ENCODE data around the gene BST2.

The BST2 gene

GRCh38 chr19:17405250-17406045, at the start of gene BST2:
Gene BST2 (minus strand): TSS chr19:17405630. CDS start chr19:17405575, 55 bp downstream.
- peak; percentile 74 for DNase-seq

GRCh38 chr19:17454576-17455071, 49.2 kb upstream of the BST2 start:
- DNase-seq, result no peak

GRCh38 chr19:17451820-17452219, 46.4 kb upstream of the BST2 start:
- no peak for DNase-seq

- DNase-seq, result peak; percentile 50
These were observed 45.0 kb upstream of the BST2 start for GRCh38 chr19:17450264-17451075.

- peak; percentile 34 for DNase-seq
These were observed 42.9 kb upstream of the BST2 start, which contains the start of gene TMEM221 for GRCh38 chr19:17448131-17448967. Gene TMEM221 (minus strand): TSS chr19:17448668. CDS start chr19:17448462, 206 bp downstream.

- DNase-seq, result no peak
These were observed 42.3 kb upstream of the BST2 start for GRCh38 chr19:17447704-17448130.

GRCh38 chr19:17445526-17446165, 40.2 kb upstream of the BST2 start:
- no peak for DNase-seq

GRCh38 chr19:17441241-17442021, 36.0 kb upstream of the BST2 start:
- no peak for DNase-seq

GRCh38 chr19:17436874-17437267, 31.4 kb upstream of the BST2 start:
- no peak for DNase-seq

GRCh38 chr19:17436094-17436873, 30.9 kb upstream of the BST2 start:
- DNase-seq, result no peak

- DNase-seq, result no peak
These were observed 29.8 kb upstream of the BST2 start for GRCh38 chr19:17435218-17435617.

GRCh38 chr19:17431417-17431816, 26.0 kb upstream of the BST2 start:
- DNase-seq, result no peak

GRCh38 chr19:17429641-17430113, 24.2 kb upstream of the BST2 start:
- no peak for DNase-seq

GRCh38 chr19:17424743-17425365, 19.4 kb upstream of the BST2 start:
- DNase-seq, result peak; percentile 54

- no peak for DNase-seq
These were observed 18.2 kb upstream of the BST2 start for GRCh38 chr19:17423429-17424208.

- no peak for DNase-seq
These were observed 16.5 kb upstream of the BST2 start for GRCh38 chr19:17421942-17422341.

- DNase-seq, result no peak
These were observed 15.1 kb upstream of the BST2 start for GRCh38 chr19:17420475-17420924.

GRCh38 chr19:17419621-17420474, 14.4 kb upstream of the BST2 start, which contains the start of gene MVB12A:
Gene MVB12A (plus strand): TSS chr19:17420047. CDS start chr19:17420136, 89 bp downstream.
- peak; percentile 98 for DNase-seq
